H1 (cell line): Measurements from ENCODE around the gene HES7. TPM values are rescaled to one million over a fixed set of nuclear protein-coding genes. Genes with fewer than 3 reads are reported as not detected.

Source experiments
- BACH1 ChIP-seq: IDR thresholded peaks from 2 replicates; pipeline ENCODE4 v1.6.1; 2012; ENCODE audit warnings: low read length, improper control_type of control experiment
- BRCA1 ChIP-seq: IDR thresholded peaks from 2 replicates; pipeline ENCODE4 v1.6.1; 2012; ENCODE audit warnings: low read depth, low read length, improper control_type of control experiment
- CTBP2 ChIP-seq: IDR thresholded peaks from 2 replicates; pipeline ENCODE4 v1.7.0; 2011; ENCODE audit warnings: borderline replicate concordance, mild to moderate bottlenecking, moderate library complexity, mixed read lengths, low read length; ENCODE audit not compliant: insufficient read depth, insufficient read length
- EP300 ChIP-seq, 2 experiments: IDR thresholded peaks; 1 replicate in 1 of 2; 2 replicates in 1 of 2; pipeline ENCODE4 v1.6.1; 2011 to 2012; ENCODE audit warnings: low read depth in 2 of 2, low read length in 2 of 2, mild to moderate bottlenecking in 2 of 2, borderline replicate concordance in 1 of 2, inconsistent platforms in 1 of 2, moderate library complexity in 1 of 2
- EZH2 ChIP-seq: fragments of 200-600 bp; sonication (generic); IDR thresholded peaks from 2 replicates; pipeline ENCODE4 v1.7.1; 2012; ENCODE audit warnings: low read depth, mild to moderate bottlenecking, moderate library complexity, low read length, inconsistent platforms; ENCODE audit not compliant: severe bottlenecking
- HDAC2 ChIP-seq, 2 experiments: fragments of 300-600 bp in 1 of 2; sonication (generic) in 1 of 2; IDR thresholded peaks; 2 replicates each; pipeline ENCODE4 v1.6.1; 2011 to 2012; ENCODE audit warnings: low read depth in 2 of 2, low read length in 2 of 2, mild to moderate bottlenecking in 2 of 2, moderate library complexity in 2 of 2, borderline replicate concordance in 1 of 2, inconsistent platforms in 1 of 2
- KDM5A ChIP-seq: fragments of 200-600 bp; IDR thresholded peaks from 2 replicates; pipeline ENCODE4 v1.7.1; 2012; ENCODE audit warnings: mild to moderate bottlenecking, low read length, inconsistent platforms, mixed read lengths
- MAFK ChIP-seq: IDR thresholded peaks from 2 replicates; pipeline ENCODE4 v1.6.1; 2012; ENCODE audit warnings: low read depth, mild to moderate bottlenecking, improper control_type of control experiment, low read length
- POLR2AphosphoS5 ChIP-seq: IDR thresholded peaks from 2 replicates; pipeline ENCODE4 v1.6.1; 2011; ENCODE audit warnings: low read depth, low read length
- RNF2 ChIP-seq: fragments of 200-900, 300-1000 bp; sonication (generic); IDR thresholded peaks from 2 replicates; pipeline ENCODE4 v1.7.1; 2016; ENCODE audit warnings: borderline replicate concordance, low read depth, mild to moderate bottlenecking, antibody characterized with exemption, low read length; ENCODE audit not compliant: poor library complexity, severe bottlenecking; ENCODE audit errors: missing control alignments
- RXRA ChIP-seq: IDR thresholded peaks from 2 replicates; pipeline ENCODE4 v1.6.1; 2011; ENCODE audit warnings: low read depth, mild to moderate bottlenecking, low read length, moderate library complexity; ENCODE audit not compliant: insufficient read depth
- SAP30 ChIP-seq: fragments of 300-600 bp; sonication (generic); IDR thresholded peaks from 2 replicates; pipeline ENCODE4 v1.7.1; 2012; ENCODE audit warnings: low read length, moderate library complexity, mild to moderate bottlenecking, inconsistent platforms; ENCODE audit not compliant: insufficient read depth, insufficient replicate concordance
- SIRT6 ChIP-seq: IDR thresholded peaks from one replicate; pipeline ENCODE4 v1.7.1; 2012; ENCODE audit warnings: low read length, inconsistent platforms
- SIX5 ChIP-seq: IDR thresholded peaks from 2 replicates; pipeline ENCODE4 v1.6.1; 2011; ENCODE audit warnings: mild to moderate bottlenecking, low read depth, low read length
- TAF7 ChIP-seq: optimal IDR thresholded peaks from 2 replicates; pipeline ENCODE3; 2011; ENCODE audit warnings: low read depth, mild to moderate bottlenecking, inconsistent platforms, low read length, moderate library complexity, borderline replicate concordance
- TEAD4 ChIP-seq: IDR thresholded peaks from 2 replicates; pipeline ENCODE4 v1.6.1; 2012; ENCODE audit warnings: low read depth, low read length, inconsistent platforms, mixed read lengths
- ZNF274 ChIP-seq: IDR thresholded peaks from 2 replicates; pipeline ENCODE4 v1.7.0; 2012; ENCODE audit warnings: low read length, borderline replicate concordance; ENCODE audit errors: extremely low read depth
- polyA plus RNA-seq, 7 experiments: library from polyadenylated mRNA; depleted of rRNA in 3 of 7; stranded (reverse) in 5 of 7; unstranded in 2 of 7; fragments of >200 nt in 5 of 7; fragments of 200-250 nt in 2 of 7; gene quantifications; 1 replicate in 5 of 7; 2 replicates in 1 of 7; 4 replicates in 1 of 7; pipeline versions ENCODE4 v1.2.1 to v1.2.3, GENCODE V29; 2011 to 2013; ENCODE audit warnings: missing spikeins in 2 of 7, mixed read lengths in 2 of 7
- total RNA-seq: library from RNA; stranded (reverse); fragmentation: NEBNext Ultra II Directional; extraction: Animal tissue kit (Norgen Biotek cat#: 25700); gene quantifications from 2 replicates; pipeline ENCODE4 v1.2.1, GENCODE V29; 2021
- TF ChIP-seq, protein P1 (sequence below): IDR thresholded peaks from 2 replicates; pipeline ENCODE4 v1.6.1; 2011; ENCODE audit warnings: low read length, improper control_type of control experiment
- TF ChIP-seq, protein P2 (sequence below): IDR thresholded peaks from 2 replicates; pipeline ENCODE4 v1.6.1; 2012; ENCODE audit warnings: low read length, inconsistent platforms

The HES7 gene
- total and polyA plus RNA-seq, 2 of the 8 experiments (the other 6 are each of a cell fraction or from before 2014, with no cell fraction given) = 0.20 to 0.32 TPM

DNA sequence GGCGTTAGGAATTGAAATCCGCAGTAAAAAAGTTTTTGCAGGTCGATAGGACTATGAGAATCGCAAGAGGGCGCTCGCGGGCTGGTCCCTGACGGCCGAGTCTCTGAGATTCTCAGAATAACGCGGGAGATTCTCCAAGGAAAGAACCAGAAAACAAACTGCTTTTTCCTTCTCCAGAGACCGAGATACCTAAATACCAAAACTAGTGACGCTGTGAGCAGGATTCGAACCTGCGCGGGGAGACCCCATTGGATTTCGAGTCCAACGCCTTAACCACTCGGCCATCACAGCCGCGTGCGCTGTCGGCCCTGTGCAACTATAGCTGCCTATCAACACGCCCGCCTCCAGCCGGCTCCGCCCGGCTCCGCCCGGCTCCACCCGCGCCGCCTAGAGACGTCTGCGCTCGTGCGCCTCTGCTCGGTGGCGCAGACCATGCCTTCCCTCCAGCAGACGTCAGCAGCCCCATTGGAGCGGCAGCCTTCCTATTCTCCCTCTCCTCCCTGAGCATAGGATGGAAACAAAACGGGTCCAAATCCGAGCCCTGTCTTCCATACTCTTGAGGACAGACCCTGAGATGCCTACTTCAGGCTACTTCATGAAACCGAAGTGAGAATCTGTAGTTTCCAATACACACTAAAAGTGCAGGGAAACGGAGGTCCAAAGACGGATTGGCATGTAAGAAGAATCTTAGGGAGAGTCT lies 14.9 kb upstream of the HES7 start (continued):
- peak; percentile 24 to 57; a peak in 1 of 4 replicates for TF ChIP-seq HDAC2 (IDR thresholded peaks at IDR 0.05; ENCODE audit: borderline replicate concordance in 1 of 2, low read depth in 2 of 2, low read length in 2 of 2)
- TF ChIP-seq RNF2 = no peak
- no peak for TF ChIP-seq EZH2
- no peak for TF ChIP-seq MAFK
- TF ChIP-seq SIRT6 = no peak
- no peak for TF ChIP-seq ZNF274
- peak; percentile 64 for TF ChIP-seq BRCA1
- no peak for TF ChIP-seq KDM5A
- TF ChIP-seq SIX5 = no peak
- TF ChIP-seq RXRA = no peak
- peak; percentile 94 for TF ChIP-seq TAF7
- TF ChIP-seq POLR2AphosphoS5 = peak; percentile 73
- TF ChIP-seq, protein P1, sequence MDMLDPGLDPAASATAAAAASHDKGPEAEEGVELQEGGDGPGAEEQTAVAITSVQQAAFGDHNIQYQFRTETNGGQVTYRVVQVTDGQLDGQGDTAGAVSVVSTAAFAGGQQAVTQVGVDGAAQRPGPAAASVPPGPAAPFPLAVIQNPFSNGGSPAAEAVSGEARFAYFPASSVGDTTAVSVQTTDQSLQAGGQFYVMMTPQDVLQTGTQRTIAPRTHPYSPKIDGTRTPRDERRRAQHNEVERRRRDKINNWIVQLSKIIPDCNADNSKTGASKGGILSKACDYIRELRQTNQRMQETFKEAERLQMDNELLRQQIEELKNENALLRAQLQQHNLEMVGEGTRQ = no peak
- TF ChIP-seq, protein P2, sequence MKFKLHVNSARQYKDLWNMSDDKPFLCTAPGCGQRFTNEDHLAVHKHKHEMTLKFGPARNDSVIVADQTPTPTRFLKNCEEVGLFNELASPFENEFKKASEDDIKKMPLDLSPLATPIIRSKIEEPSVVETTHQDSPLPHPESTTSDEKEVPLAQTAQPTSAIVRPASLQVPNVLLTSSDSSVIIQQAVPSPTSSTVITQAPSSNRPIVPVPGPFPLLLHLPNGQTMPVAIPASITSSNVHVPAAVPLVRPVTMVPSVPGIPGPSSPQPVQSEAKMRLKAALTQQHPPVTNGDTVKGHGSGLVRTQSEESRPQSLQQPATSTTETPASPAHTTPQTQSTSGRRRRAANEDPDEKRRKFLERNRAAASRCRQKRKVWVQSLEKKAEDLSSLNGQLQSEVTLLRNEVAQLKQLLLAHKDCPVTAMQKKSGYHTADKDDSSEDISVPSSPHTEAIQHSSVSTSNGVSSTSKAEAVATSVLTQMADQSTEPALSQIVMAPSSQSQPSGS = peak; percentile 91
- no peak for TF ChIP-seq CTBP2
- TF ChIP-seq TEAD4 = peak; percentile 80
- no peak; the same call in 1 of the 2 replicates for TF ChIP-seq BACH1
- TF ChIP-seq SAP30 = no peak
- peak in 1 of 2 experiments; percentile 89; a peak in 1 of 3 replicates for TF ChIP-seq EP300 (IDR thresholded peaks at IDR 0.05; ENCODE audit: borderline replicate concordance in 1 of 2, low read depth in 2 of 2, low read length in 2 of 2)
